ENCODE measurements around the gene LTBP2.
A peak's percentile ranks its signal among the peaks of the same experiment; 100 is the strongest.

LTBP2 gene

DNA sequence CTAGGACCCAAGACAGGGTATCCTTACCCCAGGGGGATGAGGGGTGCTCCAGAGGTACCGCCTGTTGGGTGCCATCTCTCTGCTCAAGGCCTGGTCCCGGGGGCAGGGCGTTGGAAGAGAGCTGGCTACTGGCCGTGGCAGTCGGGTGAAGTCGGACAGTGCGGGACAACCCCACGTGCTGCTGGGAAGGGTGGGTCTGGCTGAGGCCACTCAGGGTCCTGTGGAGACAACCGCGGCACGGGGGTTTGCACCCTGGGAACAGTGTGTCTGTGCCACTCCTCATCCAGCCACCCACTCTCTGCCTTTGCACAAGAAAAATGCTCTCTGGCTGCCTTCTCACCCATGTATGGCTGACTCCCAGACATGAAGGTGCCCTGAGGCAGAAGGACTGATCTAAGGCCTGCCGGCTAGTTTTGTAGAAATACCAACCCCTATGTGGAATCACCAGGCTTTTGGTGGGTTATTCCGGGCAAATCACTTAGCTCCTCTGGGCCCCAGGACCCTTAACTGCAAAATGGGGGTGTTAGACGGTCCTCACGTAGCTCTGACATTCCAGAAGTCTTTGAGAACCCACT, 56.5 kb downstream of the LTBP2 start:
- Histone ChIP-seq H3K4me1 (ENCODE audit: control insufficient read depth in 1 of 2, insufficient read depth in 2 of 2, low read length in 2 of 2) (peaks cover 0 to 2% of the 10 kb centered on the region in 2 experiments), H3K4me3 (ENCODE audit: low read depth, low read length) (no peak overlapping the region)
- no CpG with 5 or more reads among the region's 15 CpGs for WGBS (ENCODE audit: extremely low coverage, insufficient coverage, insufficient read length)

DNA sequence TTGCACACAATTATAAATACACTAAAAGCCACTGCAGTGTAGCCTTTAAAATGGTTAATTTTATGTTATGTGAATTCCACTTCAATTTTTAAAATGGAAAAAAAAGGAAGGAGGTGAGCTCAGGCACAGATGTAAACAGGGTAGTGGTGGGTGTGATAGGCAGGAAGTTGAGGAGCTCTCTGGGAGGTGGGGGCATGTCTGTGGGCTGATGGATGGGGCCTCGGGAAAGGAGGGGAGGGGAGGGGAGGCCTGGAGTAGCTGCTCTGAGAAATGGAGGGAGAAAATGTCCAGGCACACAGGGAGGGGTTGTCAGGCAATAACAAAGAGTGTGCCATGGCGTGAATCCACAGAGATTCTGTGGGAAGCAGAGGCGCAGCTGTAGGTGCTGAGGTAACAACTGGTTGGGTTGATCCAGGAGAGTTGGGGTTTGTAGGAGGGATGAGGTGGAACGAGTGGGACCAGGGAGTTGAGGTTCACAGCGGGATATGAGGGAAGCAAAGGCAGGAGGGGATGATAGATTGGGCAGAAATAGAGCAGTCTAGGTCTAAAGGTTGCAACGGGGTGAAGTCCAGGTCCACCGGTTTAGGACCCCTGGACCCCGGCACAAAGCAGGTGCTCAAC, 57.2 kb downstream of the LTBP2 start:
- H3K9ac ChIP-seq (ENCODE audit: low read length) = no peak overlapping the region
- H3K23ac ChIP-seq (ENCODE audit: low read length) = no peak overlapping the region
- no peak overlapping the region for H2AFZ ChIP-seq (ENCODE audit: insufficient read depth, low read length, poor library complexity)
- no peak overlapping the region for H3K4me3 ChIP-seq (ENCODE audit: low read depth, low read length)
- H3K18ac ChIP-seq (ENCODE audit: low read length) = no peak overlapping the region
- no peak for DNase-seq
- no peak overlapping the region for H4K91ac ChIP-seq (ENCODE audit: low read depth, low read length)
- H3K14ac ChIP-seq (ENCODE audit: low read length) = no peak overlapping the region
- no peak overlapping the region for H2BK120ac ChIP-seq (ENCODE audit: insufficient read depth, low read length, poor library complexity)
- no peak overlapping the region for H4K8ac ChIP-seq (ENCODE audit: low read depth, low read length)
- H3K4me1 ChIP-seq (ENCODE audit: control insufficient read depth in 1 of 2, insufficient read depth in 2 of 2, low read length in 2 of 2) = peaks cover 0 to 2% of the 10 kb centered on the region in 2 experiments
- no peak overlapping the region for H4K12ac ChIP-seq (ENCODE audit: low read depth, low read length)
- no peaks in the 10 kb centered on the region for H3K79me1 ChIP-seq (ENCODE audit: low read length)
- no peaks in the 10 kb centered on the region for H3K79me2 ChIP-seq (ENCODE audit: control insufficient read depth, insufficient read depth, low read length, poor library complexity)
- no CpG with 5 or more reads among the region's 8 CpGs for WGBS (ENCODE audit: extremely low coverage, insufficient coverage, insufficient read length)
- H3K27me3 ChIP-seq (ENCODE audit: insufficient read depth, low read length) = no peaks in the 10 kb centered on the region
- no peak overlapping the region for H3K4ac ChIP-seq (ENCODE audit: low read depth, low read length)
- H3K4me2 ChIP-seq (ENCODE audit: low read length) = no peak overlapping the region
- H2AK5ac ChIP-seq (ENCODE audit: low read length) = no peak overlapping the region
- no peak overlapping the region for H3K27ac ChIP-seq (ENCODE audit: low read depth, low read length)
- H3K9me3 ChIP-seq (ENCODE audit: insufficient read depth, low read depth, low read length) = peaks cover 6% of the 10 kb centered on the region
- H2BK12ac ChIP-seq (ENCODE audit: low read length) = no peak overlapping the region
- H2BK5ac ChIP-seq (ENCODE audit: low read depth, low read length, poor library complexity) = no peak overlapping the region
- H3K36me3 ChIP-seq (ENCODE audit: control insufficient read depth in 1 of 2, insufficient read depth in 2 of 2, low read length in 2 of 2) = no peaks in the 10 kb centered on the region

More for the DNA sequence above, 56.5 kb downstream of the LTBP2 start:
- Histone ChIP-seq H2AFZ (ENCODE audit: insufficient read depth, low read length, poor library complexity) (no peak overlapping the region), H4K91ac (ENCODE audit: low read depth, low read length) (no peak overlapping the region), H2BK120ac (ENCODE audit: insufficient read depth, low read length, poor library complexity) (no peak overlapping the region), H3K27ac (ENCODE audit: low read depth, low read length) (no peak overlapping the region), H4K8ac (ENCODE audit: low read depth, low read length) (no peak overlapping the region), H3K27me3 (ENCODE audit: insufficient read depth, low read length) (no peaks in the 10 kb centered on the region), H2AK5ac (ENCODE audit: low read length) (no peak overlapping the region), H3K14ac (ENCODE audit: low read length) (no peak overlapping the region), H3K23ac (ENCODE audit: low read length) (no peak overlapping the region), H3K9me3 (ENCODE audit: insufficient read depth, low read depth, low read length) (peaks cover 6% of the 10 kb centered on the region), H3K79me2 (ENCODE audit: control insufficient read depth, insufficient read depth, low read length, poor library complexity) (no peaks in the 10 kb centered on the region), H3K4me2 (ENCODE audit: low read length) (no peak overlapping the region), H3K9ac (ENCODE audit: low read length) (no peak overlapping the region), H2BK5ac (ENCODE audit: low read depth, low read length, poor library complexity) (no peak overlapping the region), H3K36me3 (ENCODE audit: control insufficient read depth in 1 of 2, insufficient read depth in 2 of 2, low read length in 2 of 2) (no peaks in the 10 kb centered on the region), H3K18ac (ENCODE audit: low read length) (no peak overlapping the region), H3K4ac (ENCODE audit: low read depth, low read length) (no peak overlapping the region), H2BK12ac (ENCODE audit: low read length) (no peak overlapping the region), H3K79me1 (ENCODE audit: low read length) (no peaks in the 10 kb centered on the region), H4K12ac (ENCODE audit: low read depth, low read length) (no peak overlapping the region)
- peak; percentile 82 to 92 for DNase-seq

DNA sequence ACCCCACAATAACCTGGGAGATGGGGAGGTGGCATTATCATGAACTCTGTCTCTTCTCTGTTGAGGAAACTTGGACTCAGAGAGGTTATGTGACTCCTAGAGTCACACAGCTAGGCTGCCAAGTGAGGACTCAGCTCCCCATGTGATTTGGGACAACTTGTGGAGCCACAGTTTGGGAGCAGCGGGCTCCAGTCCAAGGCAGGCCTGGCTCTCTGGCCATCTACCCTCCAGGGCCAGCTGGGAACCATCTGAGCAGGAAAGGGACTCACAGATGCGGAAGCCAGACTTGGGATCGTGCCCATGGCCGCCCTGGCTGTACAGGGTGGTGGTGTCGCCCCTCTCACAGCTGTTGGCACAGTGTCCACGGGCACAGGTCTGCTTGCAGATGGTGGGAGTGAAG, 59.4 kb downstream of the LTBP2 start:
- no peak overlapping the region for H4K12ac ChIP-seq (ENCODE audit: low read depth, low read length)
- no peak overlapping the region for H3K4ac ChIP-seq (ENCODE audit: low read depth, low read length)
- H3K79me2 ChIP-seq (ENCODE audit: control insufficient read depth, insufficient read depth, low read length, poor library complexity) = no peaks in the 10 kb centered on the region
- no peak overlapping the region for H4K8ac ChIP-seq (ENCODE audit: low read depth, low read length)
- H3K9me3 ChIP-seq (ENCODE audit: insufficient read depth, low read depth, low read length) = peaks cover 6% of the 10 kb centered on the region
- no peak overlapping the region for H3K23ac ChIP-seq (ENCODE audit: low read length)
- H3K9ac ChIP-seq (ENCODE audit: low read length) = no peak overlapping the region
- no peak overlapping the region for H3K4me2 ChIP-seq (ENCODE audit: low read length)
- H3K27me3 ChIP-seq (ENCODE audit: insufficient read depth, low read length) = no peaks in the 10 kb centered on the region
- DNase-seq = no peak
- no peak overlapping the region for H3K27ac ChIP-seq (ENCODE audit: low read depth, low read length)
- no peak overlapping the region for H3K14ac ChIP-seq (ENCODE audit: low read length)
- WGBS (ENCODE audit: extremely low coverage, insufficient coverage, insufficient read length) = no CpG with 5 or more reads among the region's 6 CpGs
- H2BK120ac ChIP-seq (ENCODE audit: insufficient read depth, low read length, poor library complexity) = no peak overlapping the region
- no peak overlapping the region for H3K18ac ChIP-seq (ENCODE audit: low read length)
- H3K79me1 ChIP-seq (ENCODE audit: low read length) = no peaks in the 10 kb centered on the region
- H2BK12ac ChIP-seq (ENCODE audit: low read length) = no peak overlapping the region
- H3K4me3 ChIP-seq (ENCODE audit: low read depth, low read length) = no peak overlapping the region
- H4K91ac ChIP-seq (ENCODE audit: low read depth, low read length) = no peak overlapping the region
- H3K4me1 ChIP-seq (ENCODE audit: control insufficient read depth in 1 of 2, insufficient read depth in 2 of 2, low read length in 2 of 2) = peaks cover 3 to 6% of the 10 kb centered on the region in 2 experiments
- H2BK5ac ChIP-seq (ENCODE audit: low read depth, low read length, poor library complexity) = no peak overlapping the region
- H3K36me3 ChIP-seq (ENCODE audit: control insufficient read depth in 1 of 2, insufficient read depth in 2 of 2, low read length in 2 of 2) = no peaks in the 10 kb centered on the region
- no peak overlapping the region for H2AFZ ChIP-seq (ENCODE audit: insufficient read depth, low read length, poor library complexity)
- H2AK5ac ChIP-seq (ENCODE audit: low read length) = no peak overlapping the region

DNA sequence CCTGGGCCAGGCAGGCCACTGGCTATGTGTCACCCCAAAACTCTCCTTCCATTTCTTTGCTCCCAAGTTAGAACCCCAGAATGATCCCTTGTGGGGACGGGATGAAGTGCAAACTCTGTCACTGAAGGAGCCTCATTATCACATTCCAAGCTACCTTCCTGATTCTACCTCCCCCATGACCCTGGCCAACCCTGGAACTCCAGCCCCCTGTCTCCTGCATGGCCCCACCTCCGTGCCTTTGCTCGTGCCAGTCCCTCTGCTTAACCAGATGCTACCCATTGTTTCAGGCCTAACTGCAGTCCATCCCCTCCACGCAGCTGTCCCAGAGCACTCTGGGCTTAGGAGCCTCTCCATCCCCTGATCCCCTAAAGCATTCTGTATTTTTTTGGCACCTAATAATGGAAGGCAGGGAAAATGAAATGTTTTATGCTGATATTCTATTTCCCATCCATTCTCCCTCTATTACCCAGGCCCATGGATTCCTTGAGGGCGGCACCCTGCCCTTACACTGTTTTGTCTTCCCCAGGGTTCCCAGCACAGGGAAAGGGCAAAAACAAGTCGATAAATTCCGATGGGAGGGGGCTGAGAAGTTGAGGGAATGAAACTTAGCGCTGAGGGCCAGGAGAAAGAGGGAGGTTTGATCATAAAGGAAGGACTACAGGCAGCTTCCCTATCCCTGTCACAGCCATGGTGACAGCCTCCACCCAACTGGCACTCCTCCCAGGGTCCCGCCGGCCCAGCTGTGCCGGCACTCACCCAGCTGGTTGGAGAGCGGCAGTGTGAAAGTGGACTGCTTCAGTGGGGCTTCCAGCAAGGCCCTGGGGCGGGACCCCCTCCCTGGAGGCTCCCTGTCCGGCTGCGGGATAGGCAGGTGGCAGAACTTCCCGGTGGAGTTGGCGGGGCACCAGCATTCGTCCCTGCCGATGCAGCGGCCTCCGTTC, 60.3 kb downstream of the LTBP2 start:
- Histone ChIP-seq H3K4me1 (ENCODE audit: control insufficient read depth in 1 of 2, insufficient read depth in 2 of 2, low read length in 2 of 2) (peaks cover 3 to 6% of the 10 kb centered on the region in 2 experiments), H3K9me3 (ENCODE audit: insufficient read depth, low read depth, low read length) (peaks cover 6% of the 10 kb centered on the region), H3K9ac (ENCODE audit: low read length) (no peak overlapping the region), H4K8ac (ENCODE audit: low read depth, low read length) (no peak overlapping the region), H3K79me1 (ENCODE audit: low read length) (no peaks in the 10 kb centered on the region), H3K4me2 (ENCODE audit: low read length) (no peak overlapping the region), H3K27me3 (ENCODE audit: insufficient read depth, low read length) (no peaks in the 10 kb centered on the region), H3K79me2 (ENCODE audit: control insufficient read depth, insufficient read depth, low read length, poor library complexity) (no peaks in the 10 kb centered on the region), H4K12ac (ENCODE audit: low read depth, low read length) (no peak overlapping the region), H3K18ac (ENCODE audit: low read length) (no peak overlapping the region), H2AFZ (ENCODE audit: insufficient read depth, low read length, poor library complexity) (no peak overlapping the region), H3K27ac (ENCODE audit: low read depth, low read length) (no peak overlapping the region), H4K91ac (ENCODE audit: low read depth, low read length) (no peak overlapping the region), H2BK5ac (ENCODE audit: low read depth, low read length, poor library complexity) (no peak overlapping the region), H2AK5ac (ENCODE audit: low read length) (no peak overlapping the region), H2BK12ac (ENCODE audit: low read length) (no peak overlapping the region), H3K23ac (ENCODE audit: low read length) (no peak overlapping the region), H3K4ac (ENCODE audit: low read depth, low read length) (no peak overlapping the region), H2BK120ac (ENCODE audit: insufficient read depth, low read length, poor library complexity) (no peak overlapping the region), H3K36me3 (ENCODE audit: control insufficient read depth in 1 of 2, insufficient read depth in 2 of 2, low read length in 2 of 2) (no peaks in the 10 kb centered on the region), H3K4me3 (ENCODE audit: low read depth, low read length) (no peak overlapping the region), H3K14ac (ENCODE audit: low read length) (no peak overlapping the region)
- WGBS (ENCODE audit: extremely low coverage, insufficient coverage, insufficient read length) = no CpG with 5 or more reads among the region's 21 CpGs
- no peak for DNase-seq

Measured in trophoblast cell (in vitro differentiated cells and primary cell).